ENCODE measurements around the gene KRT3. TPM values are rescaled to one million over a fixed set of nuclear protein-coding genes. Genes with fewer than 3 reads are reported as not detected.

Gene KRT3
- total and polyA plus RNA-seq, 4 donors, result not detected

DNA sequence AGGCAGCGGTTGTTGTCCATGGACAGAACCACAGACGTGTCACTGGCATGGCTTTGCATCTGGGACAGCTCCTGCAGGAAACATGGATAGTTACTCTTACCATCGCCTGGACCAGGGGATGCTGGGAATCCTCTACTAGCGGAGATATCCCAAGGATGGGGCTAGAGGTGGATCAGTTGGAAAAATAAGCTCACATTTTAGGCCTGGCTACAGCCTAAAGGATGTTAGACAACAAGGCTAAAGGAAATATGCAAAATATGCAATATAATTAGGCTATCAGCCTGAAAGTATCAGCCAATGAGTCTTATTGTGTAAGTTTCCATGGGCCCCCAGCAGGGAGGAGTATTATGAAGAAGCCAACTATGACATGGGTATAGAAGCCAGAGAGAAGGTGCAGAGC lies 23.7 kb downstream of the KRT3 start:
- Histone ChIP-seq H3K9ac (ENCODE audit: low read depth in 1 of 2, low read length in 2 of 2) (no peak overlapping the region), H3K27ac (ENCODE audit: low read depth in 1 of 2, low read length in 2 of 2) (no peak overlapping the region), H3K4me3 (ENCODE audit: low read depth in 1 of 3, low read length in 3 of 3) (no peak overlapping the region), H3K4me1 (ENCODE audit: control insufficient read depth in 4 of 4, insufficient read depth in 4 of 4, low read length in 3 of 4) (no peaks in the 10 kb centered on the region), H3K36me3 (ENCODE audit: control insufficient read depth in 4 of 4, insufficient read depth in 3 of 4, low read depth in 1 of 4, low read length in 3 of 4) (no peaks in the 10 kb centered on the region), H3K9me3 (ENCODE audit: control insufficient read depth in 4 of 4, low read length in 3 of 4) (no peaks in the 10 kb centered on the region), H3K27me3 (ENCODE audit: control insufficient read depth in 4 of 4, insufficient read depth in 4 of 4, low read length in 3 of 4) (peaks cover 0 to 7% (median 0%) of the 10 kb centered on the region in 4 donors)
- WGBS, result 84% methylated on average over 4 of the region's 4 CpGs
- TF ChIP-seq JUND (IDR thresholded peaks at IDR 0.05) (no peak), GABPA (IDR thresholded peaks at IDR 0.05 in 1 of 2, conservative IDR thresholded peaks at IDR 0.05 in 1 of 2) (no peak), RXRA (IDR thresholded peaks at IDR 0.05) (no peak), FOXA2 (IDR thresholded peaks at IDR 0.05) (no peak), YY1 (IDR thresholded peaks at IDR 0.05) (no peak), NR2F2 (IDR thresholded peaks at IDR 0.05) (no peak), RAD21 (IDR thresholded peaks at IDR 0.05) (no peak), HNF4A (conservative IDR thresholded peaks at IDR 0.05) (no peak), HNF4G (IDR thresholded peaks at IDR 0.05) (no peak), EGR1 (IDR thresholded peaks at IDR 0.05; ENCODE audit: low read depth in 2 of 2) (no peak)
- TF ChIP-seq, protein P1, sequence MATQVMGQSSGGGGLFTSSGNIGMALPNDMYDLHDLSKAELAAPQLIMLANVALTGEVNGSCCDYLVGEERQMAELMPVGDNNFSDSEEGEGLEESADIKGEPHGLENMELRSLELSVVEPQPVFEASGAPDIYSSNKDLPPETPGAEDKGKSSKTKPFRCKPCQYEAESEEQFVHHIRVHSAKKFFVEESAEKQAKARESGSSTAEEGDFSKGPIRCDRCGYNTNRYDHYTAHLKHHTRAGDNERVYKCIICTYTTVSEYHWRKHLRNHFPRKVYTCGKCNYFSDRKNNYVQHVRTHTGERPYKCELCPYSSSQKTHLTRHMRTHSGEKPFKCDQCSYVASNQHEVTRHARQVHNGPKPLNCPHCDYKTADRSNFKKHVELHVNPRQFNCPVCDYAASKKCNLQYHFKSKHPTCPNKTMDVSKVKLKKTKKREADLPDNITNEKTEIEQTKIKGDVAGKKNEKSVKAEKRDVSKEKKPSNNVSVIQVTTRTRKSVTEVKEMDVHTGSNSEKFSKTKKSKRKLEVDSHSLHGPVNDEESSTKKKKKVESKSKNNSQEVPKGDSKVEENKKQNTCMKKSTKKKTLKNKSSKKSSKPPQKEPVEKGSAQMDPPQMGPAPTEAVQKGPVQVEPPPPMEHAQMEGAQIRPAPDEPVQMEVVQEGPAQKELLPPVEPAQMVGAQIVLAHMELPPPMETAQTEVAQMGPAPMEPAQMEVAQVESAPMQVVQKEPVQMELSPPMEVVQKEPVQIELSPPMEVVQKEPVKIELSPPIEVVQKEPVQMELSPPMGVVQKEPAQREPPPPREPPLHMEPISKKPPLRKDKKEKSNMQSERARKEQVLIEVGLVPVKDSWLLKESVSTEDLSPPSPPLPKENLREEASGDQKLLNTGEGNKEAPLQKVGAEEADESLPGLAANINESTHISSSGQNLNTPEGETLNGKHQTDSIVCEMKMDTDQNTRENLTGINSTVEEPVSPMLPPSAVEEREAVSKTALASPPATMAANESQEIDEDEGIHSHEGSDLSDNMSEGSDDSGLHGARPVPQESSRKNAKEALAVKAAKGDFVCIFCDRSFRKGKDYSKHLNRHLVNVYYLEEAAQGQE (IDR thresholded peaks at IDR 0.05), result no peak
- TF ChIP-seq, protein P2, sequence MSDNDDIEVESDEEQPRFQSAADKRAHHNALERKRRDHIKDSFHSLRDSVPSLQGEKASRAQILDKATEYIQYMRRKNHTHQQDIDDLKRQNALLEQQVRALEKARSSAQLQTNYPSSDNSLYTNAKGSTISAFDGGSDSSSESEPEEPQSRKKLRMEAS (IDR thresholded peaks at IDR 0.05), result no peak
- TF ChIP-seq, protein P3, sequence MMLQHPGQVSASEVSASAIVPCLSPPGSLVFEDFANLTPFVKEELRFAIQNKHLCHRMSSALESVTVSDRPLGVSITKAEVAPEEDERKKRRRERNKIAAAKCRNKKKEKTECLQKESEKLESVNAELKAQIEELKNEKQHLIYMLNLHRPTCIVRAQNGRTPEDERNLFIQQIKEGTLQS (IDR thresholded peaks at IDR 0.05), result no peak
- TF ChIP-seq, protein P4, sequence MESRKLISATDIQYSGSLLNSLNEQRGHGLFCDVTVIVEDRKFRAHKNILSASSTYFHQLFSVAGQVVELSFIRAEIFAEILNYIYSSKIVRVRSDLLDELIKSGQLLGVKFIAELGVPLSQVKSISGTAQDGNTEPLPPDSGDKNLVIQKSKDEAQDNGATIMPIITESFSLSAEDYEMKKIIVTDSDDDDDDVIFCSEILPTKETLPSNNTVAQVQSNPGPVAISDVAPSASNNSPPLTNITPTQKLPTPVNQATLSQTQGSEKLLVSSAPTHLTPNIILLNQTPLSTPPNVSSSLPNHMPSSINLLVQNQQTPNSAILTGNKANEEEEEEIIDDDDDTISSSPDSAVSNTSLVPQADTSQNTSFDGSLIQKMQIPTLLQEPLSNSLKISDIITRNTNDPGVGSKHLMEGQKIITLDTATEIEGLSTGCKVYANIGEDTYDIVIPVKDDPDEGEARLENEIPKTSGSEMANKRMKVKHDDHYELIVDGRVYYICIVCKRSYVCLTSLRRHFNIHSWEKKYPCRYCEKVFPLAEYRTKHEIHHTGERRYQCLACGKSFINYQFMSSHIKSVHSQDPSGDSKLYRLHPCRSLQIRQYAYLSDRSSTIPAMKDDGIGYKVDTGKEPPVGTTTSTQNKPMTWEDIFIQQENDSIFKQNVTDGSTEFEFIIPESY (IDR thresholded peaks at IDR 0.05), result no peak
- TF ChIP-seq, protein P5, sequence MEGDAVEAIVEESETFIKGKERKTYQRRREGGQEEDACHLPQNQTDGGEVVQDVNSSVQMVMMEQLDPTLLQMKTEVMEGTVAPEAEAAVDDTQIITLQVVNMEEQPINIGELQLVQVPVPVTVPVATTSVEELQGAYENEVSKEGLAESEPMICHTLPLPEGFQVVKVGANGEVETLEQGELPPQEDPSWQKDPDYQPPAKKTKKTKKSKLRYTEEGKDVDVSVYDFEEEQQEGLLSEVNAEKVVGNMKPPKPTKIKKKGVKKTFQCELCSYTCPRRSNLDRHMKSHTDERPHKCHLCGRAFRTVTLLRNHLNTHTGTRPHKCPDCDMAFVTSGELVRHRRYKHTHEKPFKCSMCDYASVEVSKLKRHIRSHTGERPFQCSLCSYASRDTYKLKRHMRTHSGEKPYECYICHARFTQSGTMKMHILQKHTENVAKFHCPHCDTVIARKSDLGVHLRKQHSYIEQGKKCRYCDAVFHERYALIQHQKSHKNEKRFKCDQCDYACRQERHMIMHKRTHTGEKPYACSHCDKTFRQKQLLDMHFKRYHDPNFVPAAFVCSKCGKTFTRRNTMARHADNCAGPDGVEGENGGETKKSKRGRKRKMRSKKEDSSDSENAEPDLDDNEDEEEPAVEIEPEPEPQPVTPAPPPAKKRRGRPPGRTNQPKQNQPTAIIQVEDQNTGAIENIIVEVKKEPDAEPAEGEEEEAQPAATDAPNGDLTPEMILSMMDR (IDR thresholded peaks at IDR 0.05; ENCODE audit: low read depth, low read length, missing input control), result no peak
- no peak for DNase-seq (ENCODE audit: low spot score)

DNA sequence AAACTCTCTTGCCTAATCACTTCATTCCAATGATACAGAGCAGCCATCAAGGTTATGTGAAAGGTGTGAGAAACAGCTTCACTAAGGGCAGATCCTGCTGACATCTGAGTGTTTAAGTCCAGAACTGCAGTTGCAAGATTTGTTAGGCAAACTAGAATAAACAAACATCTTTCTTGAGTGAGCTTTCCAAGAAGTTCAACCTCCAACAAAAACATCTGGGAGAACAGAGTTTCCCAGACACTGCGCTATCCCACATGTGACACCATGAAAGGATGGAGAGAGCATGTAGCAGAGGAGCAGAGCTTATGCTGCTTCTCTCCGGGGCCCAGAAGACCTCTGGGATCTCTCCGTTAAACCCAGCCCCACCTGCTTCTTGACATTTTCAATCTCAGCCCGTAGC lies 24.4 kb downstream of the KRT3 start:
- H3K36me3 ChIP-seq (ENCODE audit: control insufficient read depth in 4 of 4, insufficient read depth in 3 of 4, low read depth in 1 of 4, low read length in 3 of 4), result no peaks in the 10 kb centered on the region
- 79% methylated on average over 4 of the region's 4 CpGs for WGBS
- no peak overlapping the region for H3K27ac ChIP-seq (ENCODE audit: low read depth in 1 of 2, low read length in 2 of 2)
- H3K4me3 ChIP-seq (ENCODE audit: low read depth in 1 of 3, low read length in 3 of 3), result no peak overlapping the region
- TF ChIP-seq FOXA2 (IDR thresholded peaks at IDR 0.05) (no peak), EGR1 (IDR thresholded peaks at IDR 0.05; ENCODE audit: low read depth in 2 of 2) (no peak), RAD21 (IDR thresholded peaks at IDR 0.05) (no peak)
- no peak overlapping the region for H3K9ac ChIP-seq (ENCODE audit: low read depth in 1 of 2, low read length in 2 of 2)
- H3K27me3 ChIP-seq (ENCODE audit: control insufficient read depth in 4 of 4, insufficient read depth in 4 of 4, low read length in 3 of 4), result peaks cover 0 to 7% (median 0%) of the 10 kb centered on the region in 4 donors
- H3K4me1 ChIP-seq (ENCODE audit: control insufficient read depth in 4 of 4, insufficient read depth in 4 of 4, low read length in 3 of 4), result no peaks in the 10 kb centered on the region
- H3K9me3 ChIP-seq (ENCODE audit: control insufficient read depth in 4 of 4, low read length in 3 of 4), result no peaks in the 10 kb centered on the region
- DNase-seq (ENCODE audit: low spot score), result no peak

All from liver (tissue), 9 donors.